Measurements from ENCODE around the gene NDE1.

DNA sequence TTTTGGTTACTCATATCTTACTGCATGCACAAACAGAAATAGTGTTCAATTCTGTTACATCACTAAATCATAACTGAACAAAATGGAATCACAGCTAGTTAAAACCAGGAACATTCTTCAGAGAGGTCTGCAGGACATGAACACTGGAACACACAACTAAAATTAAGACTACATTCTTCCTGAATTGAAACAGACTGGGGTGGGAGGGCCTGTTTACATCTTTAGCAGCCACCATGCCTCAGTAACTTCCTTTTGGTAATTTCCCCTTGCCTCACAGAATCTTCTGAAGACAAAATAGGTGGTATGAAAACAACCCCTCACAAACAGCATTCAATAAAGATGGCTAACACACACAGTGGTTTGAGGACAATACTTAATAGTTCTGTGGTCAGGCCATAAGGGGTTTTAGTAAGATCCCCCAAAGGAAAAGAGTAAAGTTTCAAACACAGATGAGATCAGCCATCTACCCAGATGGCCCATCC, 13.6 kb upstream of the NDE1 start:
- TF ChIP-seq CTCF (conservative IDR thresholded peaks at IDR 0.05; ENCODE audit: low read length) = no peak
- no peak for TF ChIP-seq EZH2phosphoT487 (IDR thresholded peaks at IDR 0.05; ENCODE audit: borderline replicate concordance, low read depth, low read length)

Data from OCI-LY7 (cell line).